HEK293 (cell line): Measurements from ENCODE around the gene BPIFB4.

Experiments
- CTCF ChIA-PET: fragments of 350-600 bp; formaldehyde crosslinking; extraction: SDS; loops from one replicate; lab custom pipeline; 2021; ENCODE audit warnings: antibody characterized with exemption; lab: Yijun Ruan, JAX
- POLR2A ChIA-PET: fragments of 300-600 bp; formaldehyde crosslinking; extraction: SDS; loops from one replicate; lab custom pipeline; 2020; ENCODE audit warnings: antibody characterized with exemption, inconsistent platforms; lab: Yijun Ruan, JAX
- H3K27ac ChIP-seq: fragments of 200-500 bp; sonication (Bioruptor generic); 2 replicates; pipeline ENCODE4 v1.5.1; 2014; ENCODE audit warnings: low read depth, low read length, control low read depth, inconsistent platforms; ENCODE audit errors: extremely low read depth
- H3K36me3 ChIP-seq, 2 experiments: fragments of 200-500 bp in 1 of 2; sonication (Bioruptor generic) in 1 of 2; 1 replicate in 1 of 2; 2 replicates in 1 of 2; pipeline ENCODE4 v1.5.1; 2014 to 2017; ENCODE audit warnings: inconsistent platforms in 2 of 2, low read length in 2 of 2; ENCODE audit not compliant: control insufficient read depth in 2 of 2, insufficient read depth in 1 of 2
- H3K4me1 ChIP-seq: fragments of 200-500 bp; sonication (Bioruptor generic); 2 replicates; pipeline ENCODE4 v1.5.1; 2014; ENCODE audit warnings: mild to moderate bottlenecking, low read length, inconsistent platforms; ENCODE audit not compliant: control insufficient read depth, insufficient read depth
- H3K4me3 ChIP-seq: 2 replicates; pipeline ENCODE4 v1.5.1; 2011; ENCODE audit warnings: low read depth, mild to moderate bottlenecking, control low read depth, low read length, moderate library complexity
- H3K9me3 ChIP-seq: fragments of 200-500 bp; sonication (Bioruptor generic); 2 replicates; pipeline ENCODE4 v1.5.1; 2014; ENCODE audit warnings: low read depth, low read length, inconsistent platforms; ENCODE audit not compliant: control insufficient read depth, insufficient read depth
- PRDM2 ChIP-seq: fragments of 450-650 bp; formaldehyde crosslinking; IDR thresholded peaks from 2 replicates; pipeline ENCODE4 v1.5.1; 2016; ENCODE audit warnings: missing biosample characterization, missing genetic modification characterization, borderline replicate concordance
- ZIC2 ChIP-seq: fragments of 450-650 bp; formaldehyde crosslinking; IDR thresholded peaks from 2 replicates; pipeline ENCODE4 v1.5.1; 2016; ENCODE audit warnings: missing biosample characterization, missing genetic modification characterization
- ZNF114 ChIP-seq: fragments of 450-650 bp; formaldehyde crosslinking; IDR thresholded peaks from 2 replicates; pipeline ENCODE4 v1.5.0; 2017; ENCODE audit warnings: missing biosample characterization, missing genetic modification characterization
- ZNF121 ChIP-seq: fragments of 450-650 bp; formaldehyde crosslinking; IDR thresholded peaks from 2 replicates; pipeline ENCODE4 v1.5.1; 2016; ENCODE audit warnings: missing biosample characterization, missing genetic modification characterization
- ZNF155 ChIP-seq: fragments of 450-650 bp; formaldehyde crosslinking; IDR thresholded peaks from 2 replicates; pipeline ENCODE4 v1.5.1; 2016; ENCODE audit warnings: missing biosample characterization, missing genetic modification characterization
- ZNF157 ChIP-seq: fragments of 450-650 bp; formaldehyde crosslinking; IDR thresholded peaks from 2 replicates; pipeline ENCODE4 v1.5.1; 2016; ENCODE audit warnings: missing biosample characterization, missing genetic modification characterization
- ZNF394 ChIP-seq: fragments of 450-650 bp; formaldehyde crosslinking; IDR thresholded peaks from 2 replicates; pipeline ENCODE4 v1.5.1; 2016; ENCODE audit warnings: missing biosample characterization, missing genetic modification characterization, mild to moderate bottlenecking, moderate library complexity, borderline replicate concordance
- ZNF518A ChIP-seq: fragments of 450-650 bp; formaldehyde crosslinking; conservative IDR thresholded peaks from 2 replicates; pipeline ENCODE4 v1.5.1; 2016; ENCODE audit warnings: low read depth, missing biosample characterization, missing genetic modification characterization
- ZNF558 ChIP-seq: fragments of 450-650 bp; formaldehyde crosslinking; IDR thresholded peaks from 2 replicates; pipeline ENCODE4 v1.5.1; 2016; ENCODE audit warnings: missing biosample characterization, missing genetic modification characterization
- ZNF621 ChIP-seq: fragments of 450-650 bp; formaldehyde crosslinking; IDR thresholded peaks from 2 replicates; pipeline ENCODE4 v1.5.1; 2017; ENCODE audit warnings: missing biosample characterization, missing genetic modification characterization
- ZNF654 ChIP-seq: fragments of 450-650 bp; formaldehyde crosslinking; IDR thresholded peaks from 2 replicates; pipeline ENCODE4 v1.5.1; 2016; ENCODE audit warnings: low read depth, missing biosample characterization, missing genetic modification characterization
- ZNF76 ChIP-seq: fragments of 450-650 bp; formaldehyde crosslinking; IDR thresholded peaks from 2 replicates; pipeline ENCODE4; 2016; ENCODE audit warnings: low read depth, missing biosample characterization, missing genetic modification characterization, borderline replicate concordance
- ZNF843 ChIP-seq: fragments of 450-650 bp; formaldehyde crosslinking; IDR thresholded peaks from 2 replicates; pipeline ENCODE4 v1.5.1; 2016; ENCODE audit warnings: missing biosample characterization, missing genetic modification characterization
- ZSCAN16 ChIP-seq: fragments of 450-650 bp; formaldehyde crosslinking; IDR thresholded peaks from 2 replicates; pipeline ENCODE4 v1.5.1; 2016; ENCODE audit warnings: missing biosample characterization, missing genetic modification characterization
- ZSCAN30 ChIP-seq: fragments of 450-650 bp; IDR thresholded peaks from 2 replicates; pipeline ENCODE4 v1.5.1; 2018; ENCODE audit warnings: missing biosample characterization, mild to moderate bottlenecking, missing genetic modification characterization, moderate library complexity
- TF ChIP-seq, protein P1 (sequence below): fragments of 450-650 bp; formaldehyde crosslinking; IDR thresholded peaks from 2 replicates; pipeline ENCODE4; 2016; ENCODE audit warnings: missing biosample characterization, missing genetic modification characterization

BPIFB4 gene

GRCh38 chr20:33124994-33125393, 45.6 kb downstream of the BPIFB4 start:
- ChIA-PET CTCF (no interaction called here), POLR2A (no interaction called here)
- Histone ChIP-seq H3K4me3 (no peak overlapping the region), H3K4me1 (no peaks in the 10 kb centered on the region), H3K36me3 (no peaks in the 10 kb centered on the region), H3K27ac (no peak overlapping the region), H3K9me3 (no peaks in the 10 kb centered on the region)
- TF ChIP-seq ZNF114 (no peak), ZNF621 (tag by site-specific recombination) (no peak), ZSCAN16 (no peak), ZSCAN30 (tag by site-specific recombination) (no peak), ZNF76 (no peak), ZNF157 (tag by site-specific recombination) (no peak), ZIC2 (tag by site-specific recombination) (no peak), ZNF394 (tag by site-specific recombination) (no peak), ZNF558 (tag by site-specific recombination) (no peak), ZNF121 (tag by site-specific recombination) (no peak), ZNF518A (tag by site-specific recombination) (no peak), ZNF843 (tag by site-specific recombination) (no peak), PRDM2 (no peak), ZNF155 (no peak), ZNF654 (no peak)
- TF ChIP-seq, protein P1, sequence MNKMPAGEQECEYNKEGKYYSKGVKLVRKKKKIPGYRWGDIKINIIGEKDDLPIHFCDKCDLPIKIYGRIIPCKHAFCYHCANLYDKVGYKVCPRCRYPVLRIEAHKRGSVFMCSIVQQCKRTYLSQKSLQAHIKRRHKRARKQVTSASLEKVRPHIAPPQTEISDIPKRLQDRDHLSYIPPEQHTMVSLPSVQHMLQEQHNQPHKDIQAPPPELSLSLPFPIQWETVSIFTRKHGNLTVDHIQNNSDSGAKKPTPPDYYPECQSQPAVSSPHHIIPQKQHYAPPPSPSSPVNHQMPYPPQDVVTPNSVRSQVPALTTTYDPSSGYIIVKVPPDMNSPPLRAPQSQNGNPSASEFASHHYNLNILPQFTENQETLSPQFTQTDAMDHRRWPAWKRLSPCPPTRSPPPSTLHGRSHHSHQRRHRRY (tag by site-specific recombination) = no peak
